Cardiac muscle cell (in vitro differentiated cells and primary cell): Measurements from ENCODE around the gene INPP5B. TPM values are rescaled to one million over a fixed set of nuclear protein-coding genes. Genes with fewer than 3 reads are reported as not detected.

Experiments used
- DNase-seq, 2 donors: peaks; one replicate each; pipeline versions ENCODE4 v3.0.0 to v3.0.0-alpha.2; 2010 to 2017; ENCODE audit warnings: low read depth in 1 of 2, low spot score in 1 of 2
- H3K27ac ChIP-seq: fragments of 200-600 bp; sonication (generic); 2 replicates; pipeline ENCODE4 v1.5.1; 2016
- H3K27me3 ChIP-seq: fragments of 200-600 bp; sonication (generic); 2 replicates; pipeline ENCODE4 v1.6.0; 2016; ENCODE audit warnings: control low read depth
- H3K36me3 ChIP-seq: fragments of 200-600 bp; sonication (generic); 2 replicates; pipeline ENCODE4 v1.5.1; 2016; ENCODE audit warnings: control low read depth
- H3K4me1 ChIP-seq: fragments of 200-600 bp; sonication (generic); 2 replicates; pipeline ENCODE4 v1.8.1; 2017; ENCODE audit warnings: low read depth, mild to moderate bottlenecking, mixed run types
- H3K4me3 ChIP-seq: fragments of 200-600 bp; sonication (generic); 2 replicates; pipeline ENCODE4 v1.5.1; 2016; ENCODE audit warnings: mild to moderate bottlenecking
- H3K9me3 ChIP-seq: fragments of 200-600 bp; sonication (generic); 2 replicates; pipeline ENCODE4 v1.5.1; 2017; ENCODE audit warnings: low read depth, mild to moderate bottlenecking, control low read depth
- CTCF ChIP-seq: IDR thresholded peaks from 2 replicates; pipeline ENCODE4 v1.5.1; 2012; ENCODE audit warnings: low read depth, mild to moderate bottlenecking, low read length
- polyA plus RNA-seq: library from polyadenylated mRNA; unstranded; fragments of >200 nt; fragmentation: Nextera tagmentation; extraction: Ambion mirVana; gene quantifications from 2 replicates; pipeline ENCODE4 v1.2.1, GENCODE V29; 2016
- total RNA-seq: library from RNA; depleted of rRNA; stranded (reverse); fragments of >200 nt; gene quantifications from 2 replicates; pipeline ENCODE4 v1.2.3, GENCODE V29; 2016

Gene INPP5B
- total and polyA plus RNA-seq, 2 experiments from 2014 or later, result 9.9 to 18.4 TPM

- Histone ChIP-seq H3K36me3 (peaks cover 44% of the 10 kb centered on the region), H3K27ac (no peak overlapping the region)
- no peak for TF ChIP-seq CTCF
Measured at GRCh38 chr1:37831809-37832208, 115.0 kb downstream of the INPP5B start.

GRCh38 chr1:37831109-37831508 is 115.7 kb downstream of the INPP5B start:
- Histone ChIP-seq H3K4me1 (no peaks in the 10 kb centered on the region), H3K27ac (no peak overlapping the region), H3K9me3 (no peaks in the 10 kb centered on the region), H3K4me3 (no peak overlapping the region), H3K36me3 (peaks cover 42% of the 10 kb centered on the region), H3K27me3 (no peaks in the 10 kb centered on the region)
- DNase-seq, result no peak
- TF ChIP-seq CTCF, result no peak

More at GRCh38 chr1:37831809-37832208, 115.0 kb downstream of the INPP5B start:
- no peak for DNase-seq
- Histone ChIP-seq H3K4me1 (no peaks in the 10 kb centered on the region), H3K9me3 (no peaks in the 10 kb centered on the region), H3K27me3 (no peaks in the 10 kb centered on the region), H3K4me3 (no peak overlapping the region)

- Histone ChIP-seq H3K9me3 (no peaks in the 10 kb centered on the region), H3K4me1 (no peaks in the 10 kb centered on the region), H3K27ac (no peak overlapping the region), H3K36me3 (peaks cover 29% of the 10 kb centered on the region), H3K27me3 (no peaks in the 10 kb centered on the region), H3K4me3 (no peak overlapping the region)
- no peak for DNase-seq
- TF ChIP-seq CTCF, result no peak
Measured at GRCh38 chr1:37828410-37829074, 118.3 kb downstream of the INPP5B start.

- Histone ChIP-seq H3K4me1 (no peaks in the 10 kb centered on the region), H3K27ac (no peak overlapping the region), H3K36me3 (peaks cover 33% of the 10 kb centered on the region), H3K4me3 (no peak overlapping the region), H3K27me3 (no peaks in the 10 kb centered on the region), H3K9me3 (no peaks in the 10 kb centered on the region)
- no peak for TF ChIP-seq CTCF
- DNase-seq, result no peak
Measured at GRCh38 chr1:37825506-37825905, 121.3 kb downstream of the INPP5B start.

- Histone ChIP-seq H3K27ac (no peak overlapping the region), H3K9me3 (no peaks in the 10 kb centered on the region), H3K4me1 (no peaks in the 10 kb centered on the region), H3K4me3 (no peak overlapping the region), H3K27me3 (no peaks in the 10 kb centered on the region), H3K36me3 (peaks cover 34% of the 10 kb centered on the region)
- TF ChIP-seq CTCF, result no peak
- DNase-seq, result no peak
Measured at GRCh38 chr1:37824001-37824400, 122.9 kb downstream of the INPP5B start.
